COLO668 (cell line): ENCODE measurements around the gene HLA-DRA.
A peak's percentile ranks its signal among the peaks of the same experiment; 100 is the strongest.

Source experiments
- DNase-seq: peaks from one replicate; lab custom pipeline; 2025; ENCODE audit not compliant: unreplicated experiment; lab: John Stamatoyannopoulos, UW

The HLA-DRA gene

DNA sequence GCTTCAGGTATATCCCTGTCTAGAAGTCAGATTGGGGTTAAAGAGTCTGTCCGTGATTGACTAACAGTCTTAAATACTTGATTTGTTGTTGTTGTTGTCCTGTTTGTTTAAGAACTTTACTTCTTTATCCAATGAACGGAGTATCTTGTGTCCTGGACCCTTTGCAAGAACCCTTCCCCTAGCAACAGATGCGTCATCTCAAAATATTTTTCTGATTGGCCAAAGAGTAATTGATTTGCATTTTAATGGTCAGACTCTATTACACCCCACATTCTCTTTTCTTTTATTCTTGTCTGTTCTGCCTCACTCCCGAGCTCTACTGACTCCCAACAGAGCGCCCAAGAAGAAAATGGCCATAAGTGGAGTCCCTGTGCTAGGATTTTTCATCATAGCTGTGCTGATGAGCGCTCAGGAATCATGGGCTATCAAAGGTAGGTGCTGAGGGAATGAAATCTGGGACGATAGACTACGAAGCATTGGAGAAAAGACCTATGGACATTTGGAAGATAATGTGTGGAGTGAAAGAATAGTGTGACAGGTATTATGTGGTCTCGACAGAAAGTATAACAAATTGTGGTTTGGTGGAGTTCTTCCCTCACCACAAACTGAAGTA, at the start of gene HLA-DRA:
Gene HLA-DRA, plus strand, starts transcription at position 286 of the 613 bp plus-strand sequence. Its CDS starts 64 bp downstream, at position 350.
- no peak for DNase-seq

DNA sequence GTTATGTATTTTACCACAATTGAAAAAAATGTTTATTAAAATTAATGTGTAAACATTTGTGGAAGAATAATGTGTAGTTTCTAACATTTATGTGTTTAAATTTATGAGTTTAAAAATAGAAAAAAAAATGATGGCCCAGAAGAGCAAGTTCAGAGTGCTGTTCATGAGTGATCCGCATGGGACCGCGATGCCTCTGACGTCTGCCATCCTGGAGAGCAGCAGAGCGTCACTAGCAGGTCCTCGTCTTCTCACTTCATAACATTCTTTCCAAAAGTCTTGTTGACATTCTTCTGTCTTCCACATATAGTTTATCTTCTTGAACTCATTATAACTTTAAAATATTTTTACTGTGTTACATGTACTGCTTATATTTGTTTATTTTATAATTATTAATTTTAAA, 48.2 kb upstream of the HLA-DRA start:
- no peak for DNase-seq

DNA sequence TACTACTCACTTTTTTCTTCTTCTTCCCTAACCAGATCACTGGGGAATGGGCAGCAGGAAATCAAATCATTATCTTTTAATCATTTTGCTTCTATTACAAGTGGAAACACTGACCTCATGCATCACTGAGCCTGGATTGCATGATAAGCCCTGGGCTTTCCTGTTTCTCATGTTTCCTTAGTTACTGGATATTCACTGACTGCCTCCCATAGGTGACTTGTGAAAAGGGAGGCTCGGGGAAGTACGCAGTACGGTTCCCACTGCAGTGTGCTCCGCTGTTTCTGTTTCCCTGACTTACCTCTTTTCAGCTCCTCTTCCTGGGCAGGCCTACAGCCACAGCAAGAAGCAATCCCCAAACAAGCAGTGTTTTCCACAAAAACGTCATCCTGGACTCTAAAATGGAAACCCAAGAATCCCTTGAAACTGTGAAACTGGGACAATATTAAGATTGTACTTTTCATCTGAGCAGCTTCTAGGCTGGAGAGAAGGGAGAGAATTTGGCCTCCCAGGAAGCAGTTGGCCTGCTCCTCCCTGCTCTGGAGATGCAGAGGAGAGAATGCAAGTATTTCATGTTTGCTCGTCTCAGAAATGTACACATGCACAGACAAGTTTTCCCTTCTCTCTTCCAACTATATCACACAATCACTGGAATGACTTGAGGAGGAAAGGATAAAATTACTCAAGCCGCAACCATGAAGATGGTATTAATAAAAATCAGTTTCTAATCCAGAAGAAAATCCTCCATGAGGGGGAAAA, 45.8 kb upstream of the HLA-DRA start:
- DNase-seq: no peak

DNA sequence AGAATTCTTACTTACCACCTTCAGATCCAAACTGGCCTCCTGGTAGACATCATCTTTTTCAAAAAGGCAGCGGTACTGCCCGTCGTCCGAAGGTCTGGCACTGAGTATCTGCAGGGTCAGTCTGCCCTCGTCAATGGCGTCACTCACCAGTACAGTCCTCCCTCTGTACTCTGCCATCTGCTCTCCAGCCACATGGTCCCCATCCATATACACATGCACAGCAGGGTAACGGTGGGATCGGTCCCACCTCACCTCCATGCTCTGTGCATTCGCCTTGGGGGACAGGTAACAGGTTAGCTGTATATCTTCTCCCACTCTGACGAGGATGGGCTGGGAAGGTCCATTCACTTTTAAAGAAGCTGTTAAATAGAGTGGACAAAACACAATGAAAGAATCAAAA, 43.7 kb upstream of the HLA-DRA start:
- no peak for DNase-seq

DNA sequence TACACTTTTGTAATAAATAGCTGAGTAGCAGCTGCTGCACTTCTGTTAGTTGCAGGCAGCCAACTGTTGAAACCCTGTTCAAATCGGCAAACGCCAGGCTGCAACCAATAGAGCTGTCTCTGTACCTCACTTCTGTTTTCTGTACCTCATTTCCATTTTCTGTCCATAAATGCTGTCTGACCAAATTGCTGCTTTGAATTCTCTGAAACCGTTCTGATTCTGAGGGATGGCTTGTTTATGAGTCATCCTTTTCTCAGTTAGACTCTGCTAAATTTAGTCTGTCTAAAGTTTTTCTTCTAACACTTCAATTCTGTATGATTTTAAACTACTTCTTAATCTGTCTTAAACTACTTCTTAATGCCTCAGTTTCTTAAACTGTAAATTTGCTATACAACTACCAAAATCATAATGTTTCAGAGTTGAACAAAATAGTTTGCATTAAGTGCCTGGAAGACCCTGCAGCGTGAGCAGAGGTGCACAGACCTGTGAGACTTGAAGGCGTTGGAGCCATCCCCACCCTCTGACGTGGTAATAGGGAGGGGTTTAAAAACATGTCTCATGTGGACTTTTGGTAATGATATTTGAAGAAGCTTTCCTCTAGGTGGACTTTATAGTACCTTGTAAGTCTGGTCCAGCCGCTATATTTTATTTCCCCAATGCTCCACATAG, 42.3 kb upstream of the HLA-DRA start:
- no peak for DNase-seq

DNA sequence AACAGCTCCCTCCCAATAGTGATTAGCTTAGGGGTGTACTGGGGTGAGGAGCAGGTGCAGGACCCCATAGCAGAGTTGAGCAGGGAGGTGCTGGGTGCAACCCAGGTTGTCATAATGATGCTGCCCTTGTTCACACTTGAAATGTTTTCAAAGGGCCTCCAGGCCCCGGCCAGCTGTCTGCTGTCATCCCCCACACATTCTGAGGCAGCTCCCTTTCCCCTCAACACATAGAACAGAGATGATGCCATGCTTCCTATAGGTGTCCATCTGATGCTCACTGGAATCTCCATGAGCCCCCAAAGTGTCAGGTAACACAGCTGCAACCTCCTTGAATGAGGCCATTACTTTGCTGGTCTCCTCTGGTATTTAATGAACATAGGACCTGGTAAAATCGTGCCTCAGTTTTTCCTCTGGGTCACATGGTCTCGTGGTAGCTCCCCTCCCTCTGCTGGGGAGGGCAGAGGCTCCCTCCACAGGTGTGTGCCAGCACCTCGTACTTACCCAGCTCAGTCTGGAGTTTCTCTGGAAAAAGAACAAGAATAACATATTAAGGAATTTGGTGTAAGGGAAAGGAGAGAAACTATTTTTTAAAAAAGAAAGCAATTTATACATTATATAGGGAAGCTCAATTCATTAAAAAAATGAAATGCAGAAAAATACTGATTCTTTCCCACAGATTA, 38.3 kb upstream of the HLA-DRA start:
- no peak for DNase-seq

DNA sequence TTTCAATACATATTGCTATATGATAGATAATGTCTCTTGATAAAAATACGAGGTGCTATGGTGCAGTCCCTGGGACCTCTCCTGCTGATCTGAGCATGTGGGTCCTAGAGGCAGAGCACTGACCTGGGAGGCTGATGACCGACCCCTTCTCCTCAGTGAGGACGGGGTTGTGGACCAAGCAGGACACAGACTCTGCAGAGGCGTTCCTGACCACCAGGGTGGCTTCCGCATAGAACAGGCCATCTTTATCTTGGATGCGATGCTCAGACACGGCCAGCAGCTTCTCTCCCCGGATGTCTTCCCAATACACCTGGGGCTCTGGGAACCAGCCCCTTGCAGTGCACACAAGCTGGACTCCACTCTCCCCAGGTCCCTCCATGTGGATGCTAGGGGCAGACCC, 36.9 kb upstream of the HLA-DRA start:
- no peak for DNase-seq

DNA sequence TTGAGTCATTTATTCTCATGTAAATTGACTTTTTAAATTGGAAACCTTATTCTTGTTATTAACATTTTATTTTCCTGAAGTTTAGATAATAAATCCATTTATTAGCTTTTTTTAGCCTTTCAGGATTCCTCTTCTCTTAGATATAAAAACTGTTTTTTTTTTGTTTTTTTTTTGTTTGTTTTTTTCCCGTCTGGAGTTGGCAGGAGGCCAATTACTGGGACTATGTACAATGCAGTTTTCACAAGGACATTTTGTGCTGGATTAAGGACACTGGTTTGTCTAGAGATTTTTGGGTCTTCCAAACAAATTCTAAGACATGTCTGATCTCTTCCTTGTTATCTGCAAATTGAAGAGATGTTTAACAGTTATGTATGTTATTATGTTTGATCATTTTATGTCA, 34.0 kb upstream of the HLA-DRA start:
- no peak for DNase-seq

DNA sequence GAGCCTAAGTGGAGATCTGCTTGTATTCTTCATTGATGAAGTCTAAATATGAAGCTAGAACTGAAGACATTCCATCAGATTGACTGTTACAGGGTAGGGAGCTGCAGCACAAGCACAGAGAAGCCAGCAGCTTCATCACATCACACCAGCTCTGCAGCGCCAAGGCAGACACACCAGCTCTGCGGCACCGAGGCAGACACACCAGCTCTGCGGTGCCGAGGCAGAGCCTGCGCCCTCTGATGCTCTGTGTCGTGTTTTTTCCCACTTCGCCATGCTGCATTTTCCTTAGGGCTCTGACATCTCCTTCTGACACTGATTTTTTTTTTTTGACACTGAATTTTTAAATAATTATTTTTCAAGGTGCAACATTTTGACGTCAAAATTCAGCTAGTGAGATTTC, 33.5 kb upstream of the HLA-DRA start:
- no peak for DNase-seq

DNA sequence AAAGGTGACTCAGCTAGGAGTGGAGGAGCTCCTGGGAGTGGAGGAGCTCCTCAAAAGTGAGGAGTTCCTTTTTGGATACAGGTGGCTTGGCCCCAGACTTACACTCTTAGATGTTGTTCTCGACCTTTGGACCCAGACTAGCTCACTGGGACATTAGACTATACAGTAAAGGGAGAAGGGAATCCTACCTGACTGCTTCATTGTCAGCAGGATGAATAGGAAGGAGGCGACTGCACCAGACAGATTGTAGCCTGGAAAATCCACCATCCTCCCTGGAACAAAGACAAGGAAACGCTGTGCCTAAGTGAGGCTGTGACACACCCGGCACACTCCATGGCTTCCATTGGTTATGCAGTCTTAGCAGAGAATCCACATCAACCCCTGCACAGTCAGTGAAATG, 32.8 kb upstream of the HLA-DRA start, which contains the start of gene BTNL2:
Gene BTNL2, minus strand, starts transcription at position 325 of the 400 bp plus-strand sequence. Its CDS starts 58 bp downstream, at position 267.
- no peak for DNase-seq

DNA sequence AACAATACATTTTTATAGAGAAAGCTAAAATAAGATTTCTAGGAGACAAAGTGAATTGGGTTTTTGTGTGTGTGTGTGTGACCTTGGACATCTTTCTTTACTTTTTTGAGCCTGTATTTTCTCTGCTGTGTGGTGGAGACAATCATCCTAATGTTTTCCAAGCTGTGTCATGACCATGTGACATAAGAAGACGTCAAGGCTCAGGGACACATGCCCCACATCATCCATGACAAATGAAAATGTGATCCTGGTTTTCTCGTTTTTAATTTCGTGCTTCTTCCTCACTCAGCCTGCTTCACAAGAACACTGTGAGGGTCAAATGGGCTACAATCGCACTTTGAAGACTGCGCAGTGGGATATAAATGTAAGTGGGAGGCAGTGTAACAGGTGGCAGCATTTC, 28.8 kb upstream of the HLA-DRA start:
- DNase-seq: no peak

DNA sequence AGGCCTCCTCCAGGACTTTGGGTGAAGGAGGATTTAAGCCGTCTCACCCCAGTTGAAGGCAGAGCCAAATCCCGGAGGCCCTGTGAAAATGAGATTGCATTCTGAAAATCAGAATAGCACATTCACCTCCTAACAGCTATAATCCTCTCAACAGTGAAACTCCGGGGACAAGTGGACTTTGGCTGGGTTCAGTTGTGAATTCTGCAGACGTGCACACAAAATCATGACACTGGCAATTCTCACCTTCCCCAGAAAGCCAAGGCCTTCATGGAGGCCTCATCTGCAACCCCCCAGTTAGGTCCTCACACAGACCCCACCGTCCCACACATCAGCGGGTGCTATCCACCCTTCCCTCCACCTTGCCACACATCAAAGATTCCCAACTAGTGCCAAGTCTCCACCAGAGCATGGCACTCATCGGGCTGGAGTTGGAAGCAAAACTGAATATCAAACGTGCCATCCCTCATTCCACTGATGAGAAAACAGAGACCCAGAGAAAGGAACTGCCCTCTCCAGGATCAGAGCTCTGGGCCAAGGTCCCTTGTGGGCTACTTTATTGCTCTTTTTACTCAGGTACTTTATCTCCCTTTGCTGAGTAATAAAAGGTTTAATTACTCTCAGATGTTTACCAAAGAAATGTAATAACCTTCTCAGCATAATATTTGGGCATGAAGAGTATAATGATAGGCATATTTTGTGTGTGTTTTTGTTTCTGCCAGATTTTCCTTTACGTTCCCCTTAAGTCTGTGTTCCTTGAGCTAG, 27.9 kb upstream of the HLA-DRA start:
- no peak for DNase-seq

DNA sequence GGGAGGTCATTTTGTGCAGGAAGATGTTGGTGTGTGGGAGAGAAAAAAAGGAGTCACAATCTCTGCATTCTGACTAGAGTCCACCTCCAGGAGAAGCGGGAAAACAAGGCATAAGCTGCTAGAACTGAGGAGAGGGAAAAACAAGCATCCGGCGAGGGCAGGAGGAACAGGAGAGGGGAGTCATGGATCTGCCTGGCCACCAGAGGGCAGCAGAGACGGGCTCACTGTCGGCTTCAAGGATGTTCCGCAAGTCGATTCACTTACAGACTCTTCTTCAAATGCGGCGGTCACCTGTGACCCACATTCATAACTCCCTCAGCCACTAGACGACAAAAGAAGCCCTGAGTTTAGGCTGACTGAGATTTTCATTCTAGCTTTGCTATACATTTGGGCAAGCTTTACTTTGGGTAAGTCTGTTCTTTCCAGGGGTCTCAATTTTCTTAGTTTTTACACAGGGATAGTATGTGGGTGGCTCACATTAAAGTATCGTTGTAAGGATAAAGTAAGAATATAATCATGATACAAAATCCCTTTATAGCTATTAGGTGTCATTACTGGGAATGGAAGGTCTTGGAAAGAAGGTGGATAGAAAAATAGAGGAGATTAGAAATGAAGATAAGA, 26.1 kb upstream of the HLA-DRA start:
- peak; percentile 49 for DNase-seq

DNA sequence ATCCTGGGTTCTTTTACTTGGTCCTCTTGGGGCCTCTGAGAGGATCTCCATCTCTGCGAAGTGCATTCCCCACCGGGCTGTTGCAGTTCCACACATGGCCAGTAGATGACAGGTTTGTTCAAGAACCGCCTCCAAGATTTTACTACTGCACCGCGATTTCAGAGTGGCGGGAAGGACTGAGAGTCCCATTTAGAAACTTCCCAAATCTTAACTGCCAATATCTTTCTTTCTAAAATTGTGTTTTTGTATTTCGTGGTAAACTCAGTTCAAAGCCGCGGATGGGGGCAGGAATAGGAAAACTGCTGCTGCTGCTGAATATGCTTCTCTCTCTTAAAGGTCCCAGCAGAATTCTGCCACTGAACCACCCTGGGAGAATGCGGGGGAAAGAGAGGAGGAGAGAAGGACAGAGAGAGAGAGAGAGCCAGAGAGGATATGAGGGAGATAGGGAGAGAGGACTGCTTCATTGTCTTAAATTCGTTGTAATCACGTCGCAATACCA, 24.1 kb upstream of the HLA-DRA start:
- peak; percentile 33 for DNase-seq

DNA sequence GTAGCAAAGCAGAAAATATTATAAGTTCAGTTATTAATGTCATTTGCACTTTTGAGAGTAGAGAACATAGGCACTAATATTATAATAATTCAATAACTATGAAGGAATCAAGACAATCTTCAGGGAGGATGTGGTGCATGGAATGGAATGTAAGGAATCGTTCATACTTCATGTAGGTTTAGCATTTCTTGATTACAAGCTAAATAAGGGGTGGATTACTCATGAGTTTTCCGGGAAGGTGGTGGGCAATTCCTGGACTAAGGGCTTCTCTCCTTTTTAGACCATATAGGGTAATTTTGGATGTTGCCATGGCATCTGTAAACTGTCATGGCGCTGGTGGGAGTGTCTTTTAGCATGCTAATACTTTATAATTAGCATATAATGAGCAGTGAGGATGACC, 23.7 kb upstream of the HLA-DRA start:
- DNase-seq: no peak

DNA sequence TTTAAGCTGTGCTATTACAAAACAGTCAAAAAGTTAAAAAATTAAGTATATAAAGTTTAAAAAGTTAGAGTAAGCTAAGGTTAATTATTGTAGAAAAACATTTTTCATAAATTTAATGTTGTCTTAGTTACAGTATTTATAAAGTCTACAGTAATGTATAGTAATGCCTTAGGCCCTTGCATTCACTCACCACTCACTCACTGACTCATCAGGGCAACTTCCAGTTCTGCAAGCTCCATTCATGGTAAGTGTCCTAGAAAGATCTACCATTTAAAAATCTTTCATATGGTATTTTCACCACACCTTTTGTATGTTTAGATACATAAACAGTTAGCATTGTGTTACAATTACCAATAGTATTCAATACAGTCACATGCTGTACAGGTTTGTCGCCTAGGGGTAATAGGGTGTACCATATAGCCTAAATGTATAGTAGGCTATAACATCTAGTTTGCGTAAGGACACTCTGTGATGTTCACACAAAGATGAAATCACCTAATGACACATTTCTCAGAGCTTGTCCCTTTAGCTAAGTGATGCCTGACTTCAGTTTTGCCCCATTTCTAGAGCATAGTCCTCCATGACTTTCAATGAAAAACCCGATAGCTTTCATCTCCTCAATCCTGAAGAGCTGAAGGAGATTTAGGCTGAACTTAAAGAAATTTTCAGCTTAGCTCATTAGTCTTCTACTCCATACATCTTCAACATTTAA, 14.9 kb upstream of the HLA-DRA start:
- DNase-seq: no peak

DNA sequence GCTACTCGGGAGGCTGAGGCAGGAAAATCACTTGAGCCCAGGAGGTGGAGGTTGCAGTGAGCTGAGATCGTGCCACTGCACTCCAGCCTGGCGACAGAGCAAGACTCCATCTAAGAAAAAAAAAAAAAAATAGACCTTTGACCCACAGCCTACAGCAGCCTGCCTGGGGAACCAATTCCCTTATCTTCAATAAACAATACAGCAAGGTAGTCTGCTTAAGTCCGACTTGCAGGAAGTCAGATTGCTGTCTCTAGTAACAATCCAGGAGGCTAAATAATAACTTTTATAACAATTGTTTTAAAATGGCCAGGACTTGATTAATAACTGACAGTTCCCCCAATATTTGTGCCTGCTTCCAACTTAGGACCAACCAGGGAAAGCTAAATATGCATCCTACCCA, 13.3 kb upstream of the HLA-DRA start:
- no peak for DNase-seq

DNA sequence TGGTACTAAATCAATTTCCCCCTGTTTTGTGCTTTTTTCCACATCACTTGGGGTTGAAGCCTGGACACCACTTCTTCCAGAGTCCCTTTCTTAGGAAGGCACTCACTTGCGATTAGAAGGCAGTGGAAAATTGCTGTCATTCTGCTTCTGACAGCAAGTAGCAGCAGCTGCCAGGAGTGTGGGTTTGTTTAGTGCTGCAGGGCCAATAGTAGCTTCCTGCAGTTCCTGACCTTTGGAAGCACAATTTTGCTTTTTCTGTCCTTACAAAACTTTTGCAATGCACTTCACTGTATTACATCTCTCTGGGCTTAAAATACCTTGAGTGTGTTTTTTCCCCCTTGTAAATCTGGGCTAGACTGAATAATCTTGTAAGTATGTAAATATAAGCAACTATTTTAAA, 12.5 kb upstream of the HLA-DRA start:
- no peak for DNase-seq

DNA sequence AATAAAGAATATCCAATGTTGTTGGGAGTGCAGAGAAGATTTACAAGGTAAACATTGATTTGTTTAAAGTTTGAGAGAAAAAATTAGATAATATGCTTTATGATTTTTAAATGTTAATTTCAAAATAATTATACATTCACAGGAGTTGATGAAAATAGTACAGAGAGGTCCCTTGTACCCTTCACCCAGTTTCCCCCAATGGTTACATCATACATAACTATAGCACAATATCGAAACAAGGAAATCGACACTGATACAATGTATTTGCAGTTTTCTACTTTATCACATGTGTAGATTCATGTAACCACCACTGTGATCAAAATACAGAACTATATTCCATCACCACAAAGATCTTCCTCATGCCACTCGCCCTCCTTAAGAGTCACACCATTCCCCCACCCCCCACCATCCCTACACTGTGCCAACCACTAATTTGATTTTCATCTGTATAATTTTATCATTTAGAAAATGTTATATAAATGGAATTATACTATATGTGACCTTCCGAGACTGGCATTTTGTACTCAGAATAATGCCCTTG, 11.7 kb upstream of the HLA-DRA start:
- DNase-seq: no peak
